Mononuclear cell (primary cell): ENCODE data around the gene CCHCR1. TPM values are rescaled to one million over a fixed set of nuclear protein-coding genes. Genes with fewer than 3 reads are reported as not detected.
A peak's percentile ranks its signal among the peaks of the same experiment; 100 is the strongest.
"Not testable (repeated sequence)": the region's sequence is repeated elsewhere in the genome, so short reads cannot be mapped to it uniquely, and the experiment has no call there.

Source experiments
- H3K27me3 ChIP-seq: 2 replicates; pipeline ENCODE4 v1.6.0; 2011; ENCODE audit warnings: low read length, control low read depth; ENCODE audit not compliant: insufficient read depth
- H3K4me1 ChIP-seq: 2 replicates; pipeline ENCODE4 v1.5.1; 2011; ENCODE audit warnings: mild to moderate bottlenecking, low read length, control low read depth; ENCODE audit not compliant: insufficient read depth
- H3K4me3 ChIP-seq: 2 replicates; pipeline ENCODE4 v1.5.1; 2011; ENCODE audit warnings: mild to moderate bottlenecking, low read length, moderate library complexity
- H3K9me3 ChIP-seq: 2 replicates; pipeline ENCODE4 v1.5.1; 2011; ENCODE audit warnings: low read depth, mild to moderate bottlenecking, control low read depth, low read length
- total RNA-seq: library from RNA; depleted of rRNA; stranded (reverse); fragments of >200 nt; gene quantifications from one replicate; pipeline ENCODE4 v1.2.3, GENCODE V29; 2012

CCHCR1 gene
- 4.3 TPM for total RNA-seq

- no peaks in the 10 kb centered on the region for H3K27me3 ChIP-seq
- H3K4me3 ChIP-seq: peak within 1 kb of the TSS; percentile 67
- H3K4me1 ChIP-seq: peaks cover 18% of the 10 kb centered on the region
- no peaks in the 10 kb centered on the region for H3K9me3 ChIP-seq
Observed at GRCh38 chr6:31157513-31158139, at the start of gene CCHCR1. TSS of gene CCHCR1 (minus strand) at chr6:31157802. CDS start at chr6:31157600, 202 bp downstream.

- Histone ChIP-seq H3K4me1 (peaks cover 54% of the 10 kb centered on the region), H3K4me3 (no peak overlapping the region), H3K27me3 (no peaks in the 10 kb centered on the region), H3K9me3 (no peaks in the 10 kb centered on the region)
Observed at GRCh38 chr6:31205638-31206037, 48.0 kb upstream of the CCHCR1 start.

- peaks cover 57% of the 10 kb centered on the region for H3K4me1 ChIP-seq
- no peak overlapping the region for H3K4me3 ChIP-seq
- no peaks in the 10 kb centered on the region for H3K27me3 ChIP-seq
- H3K9me3 ChIP-seq: no peaks in the 10 kb centered on the region
Observed at GRCh38 chr6:31204751-31205145, 47.1 kb upstream of the CCHCR1 start.

- Histone ChIP-seq H3K27me3 (no peaks in the 10 kb centered on the region), H3K9me3 (no peaks in the 10 kb centered on the region), H3K4me1 (peaks cover 59% of the 10 kb centered on the region), H3K4me3 (peak overlapping the region; percentile 57)
Observed at GRCh38 chr6:31203345-31203979, 45.9 kb upstream of the CCHCR1 start.

- Histone ChIP-seq H3K9me3 (no peaks in the 10 kb centered on the region), H3K4me1 (peaks cover 61% of the 10 kb centered on the region), H3K27me3 (no peaks in the 10 kb centered on the region), H3K4me3 (peak overlapping the region; percentile 24)
Observed at GRCh38 chr6:31202259-31203166, 44.9 kb upstream of the CCHCR1 start.

GRCh38 chr6:31199105-31199452 is 41.5 kb upstream of the CCHCR1 start:
- H3K4me1 ChIP-seq: peaks cover 76% of the 10 kb centered on the region
- peak overlapping the region; percentile 98 for H3K4me3 ChIP-seq
- H3K9me3 ChIP-seq, H3K27me3 ChIP-seq: not testable (repeated sequence)

GRCh38 chr6:31197559-31198305 is 40.1 kb upstream of the CCHCR1 start:
- no peaks in the 10 kb centered on the region for H3K9me3 ChIP-seq
- H3K4me3 ChIP-seq: peak overlapping the region; percentile 98
- H3K4me1 ChIP-seq: peaks cover 64% of the 10 kb centered on the region
- no peaks in the 10 kb centered on the region for H3K27me3 ChIP-seq

GRCh38 chr6:31196251-31197022 is 38.8 kb upstream of the CCHCR1 start:
- H3K4me1 ChIP-seq: peaks cover 51% of the 10 kb centered on the region
- H3K4me3 ChIP-seq: peak overlapping the region; percentile 98
- H3K9me3 ChIP-seq, H3K27me3 ChIP-seq: not testable (repeated sequence)

GRCh38 chr6:31195308-31195979 is 37.8 kb upstream of the CCHCR1 start:
- not testable (repeated sequence) for H3K4me3 ChIP-seq, H3K9me3 ChIP-seq, H3K27me3 ChIP-seq
- H3K4me1 ChIP-seq: peaks cover 45% of the 10 kb centered on the region

GRCh38 chr6:31194061-31194834 is 36.6 kb upstream of the CCHCR1 start:
- no peak overlapping the region for H3K4me3 ChIP-seq
- H3K27me3 ChIP-seq: no peaks in the 10 kb centered on the region
- no peaks in the 10 kb centered on the region for H3K9me3 ChIP-seq
- peaks cover 33% of the 10 kb centered on the region for H3K4me1 ChIP-seq

GRCh38 chr6:31193206-31193605 is 35.6 kb upstream of the CCHCR1 start:
- Histone ChIP-seq H3K4me1 (peaks cover 24% of the 10 kb centered on the region), H3K9me3 (no peaks in the 10 kb centered on the region), H3K27me3 (no peaks in the 10 kb centered on the region), H3K4me3 (no peak overlapping the region)

- peaks cover 24% of the 10 kb centered on the region for H3K4me1 ChIP-seq
- H3K9me3 ChIP-seq, H3K4me3 ChIP-seq, H3K27me3 ChIP-seq: not testable (repeated sequence)
Observed at GRCh38 chr6:31192431-31193105, 35.0 kb upstream of the CCHCR1 start.

GRCh38 chr6:31190488-31190887 is 32.9 kb upstream of the CCHCR1 start:
- no peaks in the 10 kb centered on the region for H3K9me3 ChIP-seq
- H3K4me3 ChIP-seq: no peak overlapping the region
- peaks cover 10% of the 10 kb centered on the region for H3K4me1 ChIP-seq
- H3K27me3 ChIP-seq: no peaks in the 10 kb centered on the region
